ENCODE measurements around the gene SCN4A.

Gene SCN4A

GRCh38 chr17:63973930-63974593, 1.3 kb upstream of the SCN4A start:
- no peak for DNase-seq (ENCODE audit: low read depth)
- no peak overlapping the region for H3K4me3 ChIP-seq (ENCODE audit: low read depth, low read length)
- no peak for TF ChIP-seq MYC (IDR thresholded peaks at IDR 0.05; ENCODE audit: low read depth, low read length)
- TF ChIP-seq CTCF (IDR thresholded peaks at IDR 0.05; ENCODE audit: low read depth, low read length) = no peak

DNA sequence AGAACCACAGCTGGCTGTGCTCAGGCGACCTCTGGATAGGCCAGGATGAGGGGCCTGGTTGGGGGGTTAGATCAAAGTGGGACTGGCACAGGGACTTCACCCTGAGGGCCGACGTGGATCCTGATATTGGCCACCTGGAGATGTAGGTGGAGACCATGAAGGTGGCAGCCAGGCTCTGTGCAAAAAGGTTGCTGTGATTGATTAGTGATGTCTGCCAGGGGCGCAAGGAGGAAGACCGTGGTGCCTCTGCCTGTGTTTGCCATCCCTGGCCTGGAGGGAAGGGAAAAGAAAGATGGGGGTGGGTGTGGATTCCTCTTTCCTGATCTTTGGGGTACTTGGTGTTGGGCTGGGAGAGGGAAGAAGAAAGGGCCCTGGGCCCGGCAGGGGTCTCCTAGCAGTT, 529 bp upstream of the SCN4A start:
- DNase-seq (ENCODE audit: low read depth) = no peak
- TF ChIP-seq MYC (IDR thresholded peaks at IDR 0.05; ENCODE audit: low read depth, low read length) (no peak), MAX (IDR thresholded peaks at IDR 0.05; ENCODE audit: low read depth, low read length) (no peak), CTCF (IDR thresholded peaks at IDR 0.05; ENCODE audit: low read depth, low read length) (no peak), POLR2A (IDR thresholded peaks at IDR 0.05; ENCODE audit: extremely low read depth, insufficient read length) (no peak)
- no peak overlapping the region for H3K4me3 ChIP-seq (ENCODE audit: low read depth, low read length)

DNA sequence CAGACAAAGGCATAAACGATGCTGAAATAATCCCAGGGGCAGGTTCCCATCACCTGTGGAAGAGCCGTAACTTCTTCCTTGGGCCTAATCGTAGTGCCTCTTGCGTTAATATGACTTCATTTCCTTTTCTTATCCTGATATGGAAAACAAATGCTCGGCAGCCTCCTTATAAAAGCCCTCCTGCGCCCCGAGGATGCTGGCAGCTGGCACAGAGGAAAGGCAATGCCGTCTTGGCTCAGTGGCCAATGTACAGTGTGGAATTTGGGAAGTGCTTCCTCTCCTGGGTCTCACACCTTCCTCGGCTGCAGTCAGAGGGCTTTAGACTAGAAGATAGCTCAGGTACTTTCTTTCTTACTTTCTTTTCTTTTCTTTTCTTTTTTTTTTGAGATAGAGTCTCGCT, 3.4 kb downstream of the SCN4A start:
- no peak overlapping the region for H3K4me3 ChIP-seq (ENCODE audit: low read depth, low read length)
- no peak for DNase-seq (ENCODE audit: low read depth)
- TF ChIP-seq POLR2A (IDR thresholded peaks at IDR 0.05; ENCODE audit: extremely low read depth, insufficient read length) = no peak
- TF ChIP-seq MYC (IDR thresholded peaks at IDR 0.05; ENCODE audit: low read depth, low read length) = no peak
- TF ChIP-seq MAX (IDR thresholded peaks at IDR 0.05; ENCODE audit: low read depth, low read length) = no peak
- TF ChIP-seq CTCF (IDR thresholded peaks at IDR 0.05; ENCODE audit: low read depth, low read length) = no peak

- DNase-seq (ENCODE audit: low read depth) = no peak
- H3K4me3 ChIP-seq (ENCODE audit: low read depth, low read length) = no peak overlapping the region
- TF ChIP-seq CTCF (IDR thresholded peaks at IDR 0.05; ENCODE audit: low read depth, low read length) (no peak), POLR2A (IDR thresholded peaks at IDR 0.05; ENCODE audit: extremely low read depth, insufficient read length) (no peak), MAX (IDR thresholded peaks at IDR 0.05; ENCODE audit: low read depth, low read length) (peak; percentile 66; the same call in 1 of the 2 replicates), MYC (IDR thresholded peaks at IDR 0.05; ENCODE audit: low read depth, low read length) (no peak)
These were observed 4.8 kb downstream of the SCN4A start for GRCh38 chr17:63967953-63968352.

DNA sequence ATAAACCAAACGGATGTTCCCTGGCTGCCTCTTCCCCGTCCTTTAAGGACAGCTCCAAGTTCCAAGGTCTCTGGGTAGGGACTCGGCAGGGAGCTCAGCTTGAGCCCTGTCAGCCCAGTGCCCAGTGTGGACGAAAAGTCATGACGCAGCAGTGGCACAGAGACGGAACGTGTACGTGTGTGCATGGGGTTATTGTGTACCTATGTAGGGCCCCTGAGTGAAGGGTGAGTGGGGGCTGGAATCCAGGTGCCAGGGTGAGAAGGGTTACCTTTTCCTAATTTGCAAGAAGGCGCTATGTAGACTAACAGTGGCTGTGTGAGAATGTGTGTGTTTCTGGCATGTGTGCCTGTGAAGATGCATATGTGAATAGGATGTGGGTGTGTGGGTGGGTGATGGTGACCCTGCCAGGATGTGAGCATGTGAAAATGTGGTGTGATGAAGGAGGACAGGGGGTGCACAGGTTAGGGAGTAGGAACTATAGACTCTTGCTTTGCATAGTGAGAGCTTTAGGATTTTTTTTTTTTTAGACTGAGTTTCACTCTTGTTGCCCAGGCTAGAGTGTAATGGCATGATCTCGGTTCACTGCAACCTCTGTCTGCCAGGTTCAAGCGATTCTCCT, 6.0 kb downstream of the SCN4A start:
- H3K4me3 ChIP-seq (ENCODE audit: low read depth, low read length) = no peak overlapping the region
- TF ChIP-seq POLR2A (IDR thresholded peaks at IDR 0.05; ENCODE audit: extremely low read depth, insufficient read length) = no peak
- no peak for TF ChIP-seq MAX (IDR thresholded peaks at IDR 0.05; ENCODE audit: low read depth, low read length)
- no peak for TF ChIP-seq MYC (IDR thresholded peaks at IDR 0.05; ENCODE audit: low read depth, low read length)
- no peak for TF ChIP-seq CTCF (IDR thresholded peaks at IDR 0.05; ENCODE audit: low read depth, low read length)
- no peak for DNase-seq (ENCODE audit: low read depth)

All from NB4 (cell line).